HG02973 (cell line): ENCODE data around the gene ANXA8.

ENCODE experiments used
- ATAC-seq: cut with Tn5 transposase; IDR thresholded peaks from one replicate; pipeline ENCODE4 v1.9.1; 2021; ENCODE audit warnings: moderate library complexity; ENCODE audit not compliant: unreplicated experiment

The ANXA8 gene

DNA sequence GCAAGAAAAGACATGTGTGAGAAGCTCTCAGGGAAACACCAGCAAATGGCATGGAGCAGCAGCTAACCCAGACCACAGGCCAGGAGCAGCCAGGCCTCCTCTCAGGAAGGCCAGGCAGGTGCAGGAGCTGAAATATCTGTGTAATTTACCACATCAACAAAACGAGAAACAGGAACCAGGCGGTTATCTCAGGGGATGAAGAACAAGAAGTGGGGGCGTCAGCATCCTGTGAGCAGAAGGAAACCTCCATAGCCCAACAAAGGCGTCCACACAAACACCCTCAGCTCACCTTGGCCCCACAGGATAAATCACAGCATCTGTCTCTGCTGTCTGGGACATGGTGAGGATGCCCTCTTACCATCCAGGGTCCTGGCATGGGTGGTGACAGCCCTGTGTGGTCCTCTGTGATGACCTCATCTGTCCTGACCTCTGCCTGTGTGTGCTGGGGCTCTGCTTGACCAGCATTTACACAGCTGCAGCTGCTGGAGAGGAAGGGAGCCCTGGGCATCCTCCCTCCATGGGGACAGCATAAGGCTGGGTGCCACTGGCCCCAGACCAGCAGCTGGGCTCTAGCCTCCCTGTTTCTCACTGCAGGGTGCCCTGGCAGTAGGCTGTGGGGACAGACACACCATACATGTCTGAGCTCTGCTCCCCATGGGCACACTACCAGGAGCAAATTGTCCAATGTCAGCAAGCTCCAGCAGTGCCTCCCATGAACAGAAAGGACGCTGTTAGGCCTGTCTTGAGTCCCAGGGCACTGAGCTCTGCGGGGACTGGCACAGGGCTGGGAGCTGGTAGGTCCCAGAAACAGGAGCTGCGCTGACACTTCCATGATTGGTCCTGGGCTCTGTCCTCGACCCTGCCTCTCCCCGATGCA lies 34.6 kb downstream of the ANXA8 start:
- no peak for ATAC-seq

DNA sequence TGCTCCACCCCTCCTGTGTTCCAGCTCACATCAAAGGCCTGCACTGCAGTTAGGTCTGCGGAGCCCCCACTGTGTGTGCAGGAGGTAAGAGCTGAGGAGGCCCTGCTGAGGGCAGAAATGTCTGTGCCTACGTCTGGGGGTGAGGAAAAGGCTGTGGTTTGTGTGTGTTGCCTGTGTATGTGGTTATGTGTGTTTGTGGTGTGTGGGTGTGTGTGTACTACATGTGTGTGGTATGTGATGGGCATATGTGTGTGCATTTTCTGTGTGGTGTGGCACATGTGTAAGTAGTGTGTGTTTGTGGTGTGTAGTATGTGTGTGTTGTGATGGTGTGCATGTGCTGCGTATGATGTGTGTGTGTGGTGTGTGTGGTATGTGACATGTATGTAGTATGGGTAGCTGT lies 36.2 kb downstream of the ANXA8 start:
- no peak for ATAC-seq

DNA sequence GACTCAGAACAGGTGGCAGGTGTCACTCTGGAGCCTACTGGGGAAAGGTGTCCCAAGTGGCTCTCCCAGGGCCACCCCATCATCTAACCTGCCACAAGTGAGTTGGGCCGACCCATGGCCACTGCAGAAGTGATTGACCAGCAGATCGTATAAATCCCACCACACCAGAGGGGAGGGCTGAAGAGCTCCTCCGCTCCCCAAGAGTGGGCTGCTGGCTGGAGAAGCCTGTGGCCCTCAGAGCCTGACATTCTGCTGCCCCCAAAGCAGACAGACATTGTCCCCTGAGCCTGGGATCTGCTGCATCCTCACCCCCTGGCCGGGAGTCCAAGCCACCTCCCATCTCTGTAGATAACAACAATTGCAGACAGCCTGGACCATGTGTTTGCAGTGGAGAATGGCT lies 36.7 kb downstream of the ANXA8 start:
- ATAC-seq = no peak

DNA sequence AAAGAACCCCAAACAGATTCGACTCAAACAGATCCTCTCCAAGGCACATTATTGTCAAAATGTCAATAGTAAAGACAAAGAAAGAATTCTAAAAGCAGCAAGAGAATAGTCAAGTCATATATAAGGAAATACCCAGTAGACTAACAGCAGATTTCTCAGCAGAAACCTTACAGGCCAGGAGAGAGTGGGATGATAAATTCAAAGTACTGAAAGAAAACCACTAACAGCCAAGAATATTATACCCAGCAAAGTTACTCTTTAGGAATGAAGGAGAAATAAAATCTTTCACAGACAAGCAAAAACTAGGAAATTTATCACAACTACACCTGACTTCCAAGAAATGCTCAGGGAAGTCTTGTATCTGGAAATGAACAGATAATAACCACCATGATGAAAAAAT lies 38.2 kb downstream of the ANXA8 start:
- no peak for ATAC-seq

GRCh38 chr10:47444047-47444446 lies 39.9 kb downstream of the ANXA8 start:
- ATAC-seq = no peak

- no peak for ATAC-seq
Measured at GRCh38 chr10:47443145-47443544, 40.8 kb downstream of the ANXA8 start.

- no peak for ATAC-seq
Measured at GRCh38 chr10:47442351-47442750, 41.6 kb downstream of the ANXA8 start.

DNA sequence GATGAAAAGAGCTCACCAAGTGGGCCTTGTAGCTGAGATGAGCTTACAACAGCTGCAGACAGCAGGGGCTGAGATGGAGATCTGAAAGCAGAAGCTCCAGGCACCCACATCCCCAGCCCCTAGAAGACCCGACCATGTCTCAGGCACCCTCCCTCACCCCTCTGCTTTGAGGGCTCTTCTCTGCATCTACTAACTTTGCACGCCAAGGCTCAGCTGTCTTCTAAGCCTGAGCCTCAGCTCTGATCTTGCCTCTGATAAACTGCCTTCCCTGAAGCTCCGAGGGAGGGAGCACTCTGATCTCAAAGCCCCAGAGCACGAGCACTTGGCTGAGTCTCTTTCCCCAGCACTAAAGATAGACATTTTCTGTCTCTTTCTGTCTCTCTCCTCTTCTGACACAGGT lies 42.0 kb downstream of the ANXA8 start:
- no peak for ATAC-seq

DNA sequence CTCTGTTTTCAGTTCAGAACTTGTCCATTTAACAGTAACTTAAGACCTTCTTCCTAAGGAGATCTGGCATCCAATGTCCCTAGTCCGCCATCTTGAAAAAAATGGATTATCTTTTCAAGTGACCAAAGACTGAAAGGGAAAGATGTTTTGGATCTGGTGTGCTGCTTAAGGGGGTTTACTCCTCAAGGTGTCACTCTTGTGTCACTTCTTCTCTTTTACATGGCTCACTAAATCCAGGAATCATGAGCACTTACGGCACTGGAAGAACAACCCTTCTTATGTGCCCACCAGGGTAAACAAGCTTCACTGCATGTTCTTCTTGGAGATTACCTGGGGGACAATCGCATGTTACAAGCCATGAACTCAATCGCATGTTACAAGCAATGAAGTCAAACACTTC lies 43.7 kb downstream of the ANXA8 start:
- ATAC-seq = no peak

DNA sequence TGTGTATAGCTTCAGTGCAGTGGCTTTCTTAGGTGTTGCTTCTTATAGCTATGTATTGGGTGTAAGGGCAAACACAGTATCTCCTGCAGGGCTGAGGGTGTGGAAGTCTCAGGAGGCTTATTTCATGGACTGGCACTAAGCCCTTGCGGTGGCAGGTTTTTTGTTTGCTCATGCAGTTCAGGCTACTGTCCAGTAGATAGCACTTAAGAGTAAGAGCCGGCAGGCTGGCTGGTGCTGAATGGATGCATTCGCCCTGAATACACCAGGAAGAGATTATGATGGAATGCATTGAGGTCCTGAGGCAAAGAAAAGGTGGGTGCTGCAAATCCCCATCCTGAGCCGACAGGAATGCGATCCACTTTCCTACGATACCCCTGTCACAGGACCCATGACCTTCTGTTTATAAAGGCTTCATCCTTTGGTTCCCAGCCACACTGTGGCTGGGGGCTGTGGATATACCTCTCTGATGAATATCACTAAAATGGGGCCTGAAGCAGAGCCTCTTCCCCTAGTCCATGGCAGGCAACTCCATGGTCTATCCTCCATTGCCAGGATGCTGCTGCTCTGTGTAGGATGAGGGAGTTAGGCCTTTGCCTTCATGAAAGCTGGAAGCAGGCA lies 44.9 kb downstream of the ANXA8 start:
- no peak for ATAC-seq

DNA sequence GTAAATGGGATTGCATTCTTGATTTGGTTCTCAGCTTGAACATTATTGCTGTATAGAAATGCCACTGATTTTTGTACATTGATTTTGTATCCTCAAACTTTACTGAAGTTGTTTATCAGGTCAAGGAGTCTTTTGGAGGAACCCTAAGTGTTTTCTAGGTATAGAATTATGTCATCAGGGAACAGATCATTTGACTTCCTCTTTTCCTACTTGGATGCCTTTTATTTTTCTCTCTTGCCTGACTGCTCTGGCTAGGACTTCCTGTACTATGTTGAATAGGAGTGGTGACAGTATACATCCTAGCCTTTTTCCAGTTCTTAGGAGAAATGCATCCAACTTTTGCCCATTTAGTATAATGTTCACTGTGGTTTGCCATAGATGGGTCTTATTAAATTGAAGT lies 48.8 kb downstream of the ANXA8 start:
- ATAC-seq = no peak

DNA sequence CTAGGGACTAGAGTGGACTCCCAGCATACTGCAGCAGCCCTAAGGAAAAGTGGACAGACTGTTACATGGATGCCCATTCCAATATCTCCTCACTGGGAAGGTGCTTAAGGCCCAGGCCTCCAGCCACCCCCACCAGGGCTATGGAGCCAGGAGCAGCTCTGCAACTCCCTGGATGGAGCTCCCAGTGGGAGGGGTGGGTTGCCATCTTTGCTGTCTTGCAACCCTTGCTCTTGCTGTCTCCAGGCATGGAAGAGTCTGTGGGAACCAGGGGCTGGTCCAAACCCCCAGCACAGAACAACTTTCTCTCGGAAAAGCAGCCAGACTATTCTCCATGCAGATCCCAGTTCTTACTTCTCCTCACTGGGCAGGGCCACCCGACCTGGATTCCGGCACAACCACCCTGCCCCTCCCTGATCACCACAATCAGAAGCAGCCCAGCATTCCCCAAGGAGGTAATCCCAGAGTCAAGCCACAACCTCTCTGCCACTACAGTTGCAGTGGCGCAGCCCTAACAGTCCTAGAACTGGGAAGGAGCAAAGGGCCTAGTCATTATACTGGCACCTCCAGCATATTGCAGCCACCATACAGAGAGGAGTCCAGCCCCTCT lies 58.0 kb downstream of the ANXA8 start:
- ATAC-seq = no peak

GRCh38 chr10:47424231-47424630 lies 59.7 kb downstream of the ANXA8 start:
- no peak for ATAC-seq

GRCh38 chr10:47423476-47423875 lies 60.4 kb downstream of the ANXA8 start:
- ATAC-seq = no peak

GRCh38 chr10:47421057-47421952 lies 62.6 kb downstream of the ANXA8 start:
- no peak for ATAC-seq

- ATAC-seq = no peak
Measured at GRCh38 chr10:47420305-47421056, 63.4 kb downstream of the ANXA8 start.

DNA sequence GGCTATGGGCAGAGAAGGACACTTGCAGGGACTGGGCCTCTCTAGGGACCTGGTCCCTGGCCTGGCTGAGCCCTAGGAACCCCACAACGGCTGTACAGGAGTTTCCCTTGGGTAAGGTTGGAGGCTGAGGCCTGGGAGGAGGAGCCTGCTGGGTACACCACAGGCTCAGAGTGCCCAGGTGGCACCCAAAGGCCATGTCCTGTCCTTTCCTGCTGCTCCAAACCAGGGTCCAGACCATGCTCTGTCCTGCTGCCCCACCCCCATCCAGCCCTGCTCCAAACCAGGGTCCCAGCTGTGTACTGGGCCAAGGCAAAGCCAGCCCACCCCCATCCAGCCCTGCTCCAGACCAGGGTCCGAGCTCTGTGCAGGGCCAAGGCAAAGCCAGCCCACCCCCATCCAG lies 64.5 kb downstream of the ANXA8 start:
- ATAC-seq = no peak

- no peak for ATAC-seq
Measured at GRCh38 chr10:47418966-47419365, 64.9 kb downstream of the ANXA8 start.

DNA sequence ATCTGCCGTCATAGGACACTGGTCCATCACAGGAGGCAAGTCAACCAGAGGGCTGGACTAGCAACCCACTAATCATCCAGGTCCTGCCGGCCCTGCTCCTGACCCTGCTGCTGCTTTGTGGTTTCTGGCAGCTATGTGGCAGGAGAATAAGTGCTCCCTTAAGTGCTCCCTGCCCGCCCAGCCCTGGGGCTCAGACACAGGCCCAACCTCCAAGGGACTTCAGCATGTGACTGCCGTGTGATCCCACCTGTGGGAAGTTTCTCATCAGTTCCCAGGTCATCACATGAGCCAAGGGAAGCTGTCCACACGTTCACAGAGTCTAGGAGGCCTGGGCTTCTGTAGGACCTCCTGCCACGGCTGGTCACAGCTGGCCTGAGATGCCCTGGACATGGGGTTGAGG lies 65.6 kb downstream of the ANXA8 start:
- ATAC-seq = no peak
